ENCODE data around the gene MCCC1.

GRCh38 chr3:183069086-183069485, 30.2 kb downstream of the MCCC1 start:
- TF ChIP-seq CTCF (IDR thresholded peaks at IDR 0.05; ENCODE audit: low read length), result no peak
- TF ChIP-seq EZH2 (optimal IDR thresholded peaks at IDR 0.05; ENCODE audit: low read depth, low read length), result no peak

All from MM.1S (cell line).